Mammary epithelial cell (primary cell): Measurements from ENCODE around the gene ZDHHC24.

Experiments
- CTCF ChIP-seq, 2 donors: IDR thresholded peaks in 1 of 2; conservative IDR thresholded peaks in 1 of 2; 2 replicates each; pipeline ENCODE4 v1.5.1; 2011 to 2012; ENCODE audit warnings: inconsistent platforms in 2 of 2, low read length in 2 of 2, mild to moderate bottlenecking in 2 of 2, control low read depth in 1 of 2, low read depth in 1 of 2; ENCODE audit not compliant: insufficient read depth in 1 of 2; ENCODE audit errors: extremely low read depth in 1 of 2
- EZH2 ChIP-seq: IDR thresholded peaks from 2 replicates; pipeline ENCODE4 v1.6.1; 2012; ENCODE audit warnings: low read length, inconsistent platforms, borderline replicate concordance

GRCh38 chr11:66529069-66529468 lies 16.8 kb downstream of the ZDHHC24 start:
- TF ChIP-seq CTCF (conservative IDR thresholded peaks at IDR 0.05 in 1 of 2, IDR thresholded peaks at IDR 0.05 in 1 of 2; ENCODE audit: extremely low read depth in 1 of 2, insufficient read depth in 1 of 2, low read depth in 1 of 2, low read length in 2 of 2) (no peak), EZH2 (no peak)
